Natural killer cell (primary cell): ENCODE results near the gene ZXDC. TPM values are rescaled to one million over a fixed set of nuclear protein-coding genes. Genes with fewer than 3 reads are reported as not detected.
A peak's percentile ranks its signal among the peaks of the same experiment; 100 is the strongest.

Experiments used
- ATAC-seq, 3 donors: fragments of 150-1000 bp in 2 of 3; fragments of 200-7000 bp in 1 of 3; cut with Tn5 transposase; 1 replicate in 1 of 3; 2 replicates in 2 of 3; pipeline ENCODE4 v1.10.0; 2021; ENCODE audit warnings: mild to moderate bottlenecking in 2 of 3, moderate library complexity in 2 of 3
- DNase-seq, 2 donors: peaks; one replicate each; pipeline versions ENCODE4 v3.0.0 to v3.0.0-alpha.2; 2013 to 2021; ENCODE audit warnings: mixed read lengths in 1 of 2
- H3K27ac ChIP-seq: one replicate; pipeline ENCODE4 v1.5.1; 2013; ENCODE audit warnings: mild to moderate bottlenecking, low read length
- H3K27me3 ChIP-seq: one replicate; pipeline ENCODE4 v1.6.1; 2013; ENCODE audit warnings: low read length; ENCODE audit not compliant: control insufficient read depth, insufficient read depth
- H3K36me3 ChIP-seq: one replicate; pipeline ENCODE4 v1.6.1; 2013; ENCODE audit warnings: low read length; ENCODE audit not compliant: control insufficient read depth, insufficient read depth
- H3K4me1 ChIP-seq: one replicate; pipeline ENCODE4 v1.6.1; 2013; ENCODE audit warnings: low read length; ENCODE audit not compliant: control insufficient read depth, insufficient read depth
- H3K4me3 ChIP-seq: one replicate; pipeline ENCODE4 v1.5.1; 2013; ENCODE audit warnings: low read length
- H3K9me3 ChIP-seq: one replicate; pipeline ENCODE4 v1.6.1; 2013; ENCODE audit warnings: low read length; ENCODE audit not compliant: control insufficient read depth, insufficient read depth
- H3K27ac Mint-ChIP-seq, 2 donors: one replicate each; pipeline ENCODE4 v1.8.0; 2022; ENCODE audit warnings: mild to moderate bottlenecking in 2 of 2, mixed read lengths in 2 of 2, moderate library complexity in 1 of 2
- H3K27me3 Mint-ChIP-seq, 2 donors: one replicate each; pipeline ENCODE4 v1.8.0; 2022; ENCODE audit warnings: low read depth in 2 of 2, mixed read lengths in 2 of 2
- H3K36me3 Mint-ChIP-seq: one replicate; pipeline ENCODE4 v1.8.0; 2022; ENCODE audit warnings: mixed read lengths
- H3K4me1 Mint-ChIP-seq, 2 donors: one replicate each; pipeline ENCODE4 v1.8.0; 2022; ENCODE audit warnings: mixed read lengths in 2 of 2
- H3K4me3 Mint-ChIP-seq: one replicate; pipeline ENCODE4 v1.8.0; 2022; ENCODE audit warnings: mild to moderate bottlenecking, moderate library complexity, mixed read lengths
- H3K9me3 Mint-ChIP-seq, 2 donors: one replicate each; pipeline ENCODE4 v1.8.0; 2022; ENCODE audit warnings: mixed read lengths in 2 of 2
- CTCF ChIP-seq: fragments of 200-600 bp; IDR thresholded peaks from one replicate; pipeline ENCODE4 v1.8.0; 2022; ENCODE audit warnings: antibody characterized with exemption
- WGBS: methylation state at CpG from one replicate; pipeline ENCODE4 v1.1.7; 2013; ENCODE audit warnings: missing lambda C conversion rate; ENCODE audit not compliant: insufficient coverage; 5-methylcytosine and 5-hydroxymethylcytosine counted together
- intact Hi-C: fragments of 100-400 bp; cut with micrococcal nuclease; formaldehyde crosslinking; loops from one replicate; pipeline ENCODE4 v1.14.2; 2022
- total RNA-seq, 4 donors: library from RNA; stranded (reverse); fragments of 120-200 nt in 1 of 4; gene quantifications; one replicate each; pipeline versions ENCODE4 v1.2.3 to v1.2.4, GENCODE V29; 2013 to 2022

The ZXDC gene
- total RNA-seq, 3 donors from 2014 or later (not counting 1 experiment from before 2014, with no cell fraction given): 56.1 to 70.2 (median 68.4) TPM

GRCh38 chr3:126440709-126440995 lies 35.0 kb downstream of the ZXDC start:
- Histone ChIP-seq H3K27ac (no peak overlapping the region), H3K4me3 (no peak overlapping the region), H3K9me3 (no peaks in the 10 kb centered on the region), H3K27me3 (no peaks in the 10 kb centered on the region), H3K4me1 (no peaks in the 10 kb centered on the region), H3K36me3 (peaks cover 28% of the 10 kb centered on the region)
- no peak for DNase-seq
- no peaks in the 10 kb centered on the region for H3K27me3 Mint-ChIP-seq
- TF ChIP-seq CTCF: no peak
- H3K36me3 Mint-ChIP-seq: no peaks in the 10 kb centered on the region
- H3K4me3 Mint-ChIP-seq: no peak overlapping the region
- no peak for ATAC-seq
- intact Hi-C loops: no loop called here
- 95% methylated on average over 9 of the region's 9 CpGs for WGBS
- no peaks in the 10 kb centered on the region for H3K9me3 Mint-ChIP-seq
- H3K4me1 Mint-ChIP-seq: no peaks in the 10 kb centered on the region
- H3K27ac Mint-ChIP-seq: peak overlapping the region in 1 of 2 donors; percentile 24

GRCh38 chr3:126439968-126440708 lies 35.6 kb downstream of the ZXDC start:
- Mint-ChIP-seq H3K36me3 (no peaks in the 10 kb centered on the region), H3K4me1 (no peaks in the 10 kb centered on the region), H3K27ac (peak overlapping the region in 1 of 2 donors; percentile 24), H3K9me3 (no peaks in the 10 kb centered on the region), H3K27me3 (no peaks in the 10 kb centered on the region), H3K4me3 (no peak overlapping the region)
- no peak overlapping the region for H3K27ac ChIP-seq
- TF ChIP-seq CTCF: no peak
- H3K27me3 ChIP-seq: no peaks in the 10 kb centered on the region
- H3K4me3 ChIP-seq: no peak overlapping the region
- H3K36me3 ChIP-seq: peaks cover 31% of the 10 kb centered on the region
- intact Hi-C loops: no loop called here
- 98% methylated on average over 12 of the region's 12 CpGs for WGBS
- DNase-seq: no peak
- no peaks in the 10 kb centered on the region for H3K9me3 ChIP-seq
- H3K4me1 ChIP-seq: no peaks in the 10 kb centered on the region
- ATAC-seq: no peak

GRCh38 chr3:126439346-126439967 lies 36.2 kb downstream of the ZXDC start:
- no peak overlapping the region for H3K27ac ChIP-seq
- Mint-ChIP-seq H3K36me3 (no peaks in the 10 kb centered on the region), H3K27ac (no peak overlapping the region), H3K4me1 (no peaks in the 10 kb centered on the region), H3K27me3 (no peaks in the 10 kb centered on the region), H3K4me3 (no peak overlapping the region), H3K9me3 (no peaks in the 10 kb centered on the region)
- no peak for TF ChIP-seq CTCF
- ATAC-seq: no peak
- WGBS: 93% methylated on average over 15 of the region's 15 CpGs
- no peak overlapping the region for H3K4me3 ChIP-seq
- intact Hi-C loops: no loop called here
- DNase-seq: no peak
- no peaks in the 10 kb centered on the region for H3K4me1 ChIP-seq
- H3K27me3 ChIP-seq: no peaks in the 10 kb centered on the region
- no peaks in the 10 kb centered on the region for H3K9me3 ChIP-seq
- peaks cover 31% of the 10 kb centered on the region for H3K36me3 ChIP-seq
